A549 (cell line): ENCODE results near the gene DHFR2. TPM values are rescaled to one million over a fixed set of nuclear protein-coding genes. Genes with fewer than 3 reads are reported as not detected.
A peak's percentile ranks its signal among the peaks of the same experiment; 100 is the strongest.

Experiments
- ATAC-seq, 2 experiments: fragments of 200-7000 bp in 1 of 2; fragments of >200 bp in 1 of 2; cut with Nextera tagmentation in 1 of 2; cut with Tn5 transposase in 1 of 2; 3 replicates each; pipeline versions ENCODE4 v1.8.0 to v1.9.1; 2018 to 2020; ENCODE audit warnings: mild to moderate bottlenecking in 1 of 2, moderate library complexity in 1 of 2
- CTCF ChIA-PET: fragments of 300-600 bp; sonication (Branson Sonifier 250); formaldehyde crosslinking; extraction: SDS; loops from one replicate; lab custom pipeline; 2021; ENCODE audit warnings: antibody characterized with exemption, inconsistent platforms; lab: Yijun Ruan, JAX
- POLR2A ChIA-PET: fragments of 350-600 bp; formaldehyde crosslinking; extraction: SDS; loops from one replicate; lab custom pipeline; 2021; ENCODE audit warnings: antibody characterized with exemption, inconsistent platforms; lab: Yijun Ruan, JAX
- DNase-seq, 2 experiments: peaks; one replicate each; pipeline versions ENCODE4 v3.0.0 to v3.0.0-alpha.2; 2011 to 2016; ENCODE audit warnings: low read depth in 1 of 2, low spot score in 1 of 2
- FAIRE-seq: peaks from 2 replicates; lab custom pipeline; 2011; peaks lifted over from hg19 to GRCh38; lab: Jason Lieb, UNC
- H3K27ac ChIP-seq, 2 experiments: fragments of >200 bp; sonication (Bioruptor Twin); formaldehyde crosslinking; 3 replicates each; pipeline ENCODE4 v1.5.1; 2016 to 2017
- H3K4me1 ChIP-seq: fragments of >200 bp; sonication (Bioruptor Twin); formaldehyde crosslinking; 3 replicates; pipeline ENCODE4 v1.6.1; 2016
- H3K4me2 ChIP-seq: fragments of >200 bp; sonication (Bioruptor Twin); formaldehyde crosslinking; 3 replicates; pipeline ENCODE4 v1.6.1; 2016
- H3K4me3 ChIP-seq: fragments of >200 bp; sonication (Bioruptor Twin); formaldehyde crosslinking; 3 replicates; pipeline ENCODE4 v1.5.1; 2016
- H3K9me3 ChIP-seq: fragments of >200 bp; sonication (Bioruptor Twin); formaldehyde crosslinking; 3 replicates; pipeline ENCODE4 v1.6.1; 2016
- CBX8 ChIP-seq: fragments of 200-600 bp; sonication (generic); IDR thresholded peaks from 2 replicates; pipeline ENCODE4 v1.6.1; 2016
- EHF ChIP-seq: fragments of 250-450 bp; sonication (Bioruptor Pico); IDR thresholded peaks from 2 replicates; pipeline ENCODE4 v1.5.0; 2020; ENCODE audit warnings: mild to moderate bottlenecking
- ESRRA ChIP-seq: fragments of 150-350 bp; IDR thresholded peaks from 2 replicates; pipeline ENCODE4 v1.6.1; 2014; ENCODE audit warnings: mild to moderate bottlenecking, low read length, borderline replicate concordance
- FOSB ChIP-seq: fragments of 250-450 bp; sonication (Bioruptor Pico); IDR thresholded peaks from 2 replicates; pipeline ENCODE4 v1.5.0; 2020; ENCODE audit warnings: mild to moderate bottlenecking, moderate library complexity
- FOSL2 ChIP-seq, 2 experiments: fragments of 450-650 bp in 1 of 2; fragments of >200 bp in 1 of 2; sonication (Bioruptor Twin) in 1 of 2; formaldehyde crosslinking; IDR thresholded peaks; 2 replicates each; pipeline versions ENCODE4 v1.5.0 to v1.6.1; 2016 to 2020; ENCODE audit warnings: mild to moderate bottlenecking in 1 of 2, moderate library complexity in 1 of 2
- GATA3 ChIP-seq: IDR thresholded peaks from 2 replicates; pipeline ENCODE4 v1.6.1; 2012; ENCODE audit warnings: borderline replicate concordance
- HOXB5 ChIP-seq: fragments of 250-450 bp; sonication (Bioruptor Pico); IDR thresholded peaks from 2 replicates; pipeline ENCODE4 v1.5.0; 2020; ENCODE audit warnings: mild to moderate bottlenecking, moderate library complexity
- JUN ChIP-seq, 2 experiments: fragments of >200 bp; sonication (Bioruptor Twin); formaldehyde crosslinking; IDR thresholded peaks; 2 replicates in 1 of 2; 3 replicates in 1 of 2; pipeline ENCODE4 v1.6.1; 2016 to 2017
- KDM5A ChIP-seq: fragments of 200-600 bp; sonication (generic); IDR thresholded peaks from 2 replicates; pipeline ENCODE4 v1.6.1; 2016; ENCODE audit warnings: antibody characterized with exemption, mild to moderate bottlenecking
- MYC ChIP-seq: IDR thresholded peaks from 2 replicates; pipeline ENCODE4 v1.6.1; 2012; ENCODE audit warnings: mild to moderate bottlenecking, inconsistent platforms, low read length, improper control_type of control experiment, borderline replicate concordance
- NR3C1 ChIP-seq: fragments of >200 bp; sonication (Bioruptor Twin); formaldehyde crosslinking; IDR thresholded peaks from 3 replicates; pipeline ENCODE4 v1.6.1; 2017
- RAD21 ChIP-seq, 2 experiments: fragments of >200 bp in 1 of 2; sonication (Bioruptor Twin) in 1 of 2; formaldehyde crosslinking in 1 of 2; IDR thresholded peaks in 1 of 2; conservative IDR thresholded peaks in 1 of 2; 2 replicates in 1 of 2; 3 replicates in 1 of 2; pipeline ENCODE4 v1.6.1; 2012 to 2018; ENCODE audit warnings: inconsistent platforms in 1 of 2
- RARB ChIP-seq: fragments of 250-450 bp; sonication (Bioruptor Pico); IDR thresholded peaks from 2 replicates; pipeline ENCODE4 v1.8.0; 2021; ENCODE audit warnings: mild to moderate bottlenecking, moderate library complexity
- RFX5 ChIP-seq: fragments of 450-650 bp; IDR thresholded peaks from 2 replicates; pipeline ENCODE4 v1.7.1; 2014; ENCODE audit warnings: antibody characterized with exemption, mild to moderate bottlenecking, moderate library complexity
- ZC3H11A ChIP-seq: fragments of 450-650 bp; IDR thresholded peaks from 2 replicates; pipeline ENCODE4 v1.6.1; 2014; ENCODE audit warnings: antibody characterized with exemption, mild to moderate bottlenecking
- ZFP36 ChIP-seq: fragments of 450-650 bp; IDR thresholded peaks from 2 replicates; pipeline ENCODE4 v1.6.1; 2014; ENCODE audit warnings: borderline replicate concordance; ENCODE audit not compliant: partially characterized antibody
- ZSCAN20 ChIP-seq: fragments of 250-450 bp; sonication (Bioruptor Pico); IDR thresholded peaks from 2 replicates; pipeline ENCODE4 v1.8.0; 2022; ENCODE audit warnings: mild to moderate bottlenecking, moderate library complexity
- WGBS: methylation state at CpG from one replicate; pipeline ENCODE4 v1.1.6; 2017; ENCODE audit errors: missing lambda C conversion rate; 5-methylcytosine and 5-hydroxymethylcytosine counted together
- polyA plus RNA-seq, 4 experiments: library from polyadenylated mRNA; depleted of rRNA in 3 of 4; stranded (reverse); fragments of >200 nt; fragmentation: RNase III in 1 of 4; extraction: RNeasy Plus Mini Kit Qiagen cat#74134 plus additional on column Dnase treatment in 1 of 4; gene quantifications; 2 replicates in 3 of 4; 3 replicates in 1 of 4; pipeline ENCODE4 v1.2.3, GENCODE V29; 2011 to 2017
- TF ChIP-seq, protein P1 (sequence below): fragments of 250-450 bp; sonication (Bioruptor Pico); IDR thresholded peaks from 2 replicates; pipeline ENCODE4 v1.5.0; 2020; ENCODE audit warnings: low read depth, mild to moderate bottlenecking, moderate library complexity
- TF ChIP-seq, protein P2 (sequence below): fragments of 450-650 bp; IDR thresholded peaks from 2 replicates; pipeline ENCODE4 v1.6.1; 2014; ENCODE audit warnings: antibody characterized with exemption
- TF ChIP-seq, protein P3 (sequence below): fragments of >200 bp; sonication (Bioruptor Twin); formaldehyde crosslinking; IDR thresholded peaks from 2 replicates; pipeline ENCODE4 v1.6.1; 2016
- TF ChIP-seq, protein P4 (sequence below): IDR thresholded peaks from 2 replicates; pipeline ENCODE4 v1.6.1; 2012
- TF ChIP-seq, protein P5 (sequence below): fragments of 250-450 bp; sonication (Bioruptor Pico); IDR thresholded peaks from 2 replicates; pipeline ENCODE4 v1.5.0; 2021; ENCODE audit warnings: mild to moderate bottlenecking, moderate library complexity, borderline replicate concordance
- TF ChIP-seq, protein P6 (sequence below): fragments of 150-350 bp; IDR thresholded peaks from 2 replicates; pipeline ENCODE4 v1.6.1; 2014; ENCODE audit warnings: low read depth, mild to moderate bottlenecking, low read length
- TF ChIP-seq, protein P7 (sequence below): fragments of 200-600 bp; sonication (generic); IDR thresholded peaks from 2 replicates; pipeline ENCODE4 v1.6.1; 2016; ENCODE audit warnings: antibody characterized with exemption, mild to moderate bottlenecking, moderate library complexity

DHFR2 gene
- polyA plus RNA-seq, 2 of the 4 experiments (the other 2 are of a cell fraction), result 6.2 to 6.3 TPM

DNA sequence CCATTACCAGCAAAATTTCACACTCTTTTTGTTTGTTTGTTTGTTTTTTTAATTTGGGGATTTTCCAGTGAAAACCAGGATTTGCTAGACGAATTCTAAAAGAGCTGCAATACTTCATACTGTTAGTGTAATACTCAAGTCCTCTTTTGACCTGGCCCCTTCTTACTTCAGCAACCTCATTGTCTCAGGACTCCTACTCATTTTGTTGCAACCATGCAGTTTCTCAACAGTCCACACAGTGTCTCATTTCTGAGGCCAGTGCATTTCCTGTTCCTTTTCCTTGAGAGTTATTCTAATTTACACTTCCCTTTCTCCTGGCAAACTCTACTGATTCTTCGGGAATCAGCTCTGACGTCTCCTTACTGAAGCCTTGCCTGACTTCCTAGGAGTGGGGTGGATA is 35.7 kb upstream of the DHFR2 start:
- POLR2A ChIA-PET, result no interaction called here
- 79% methylated on average over 3 of the region's 3 CpGs for WGBS
- Histone ChIP-seq H3K4me2 (no peak overlapping the region), H3K4me1 (no peaks in the 10 kb centered on the region), H3K9me3 (no peaks in the 10 kb centered on the region), H3K27ac (no peak overlapping the region)
- DNase-seq (no peak), ATAC-seq (peak in 1 of 2 experiments; percentile 37; a peak in 2 of 6 replicates), FAIRE-seq (no peak)
- no peak for TF ChIP-seq FOSB (CRISPR knock-in tag)
- TF ChIP-seq, protein P1, sequence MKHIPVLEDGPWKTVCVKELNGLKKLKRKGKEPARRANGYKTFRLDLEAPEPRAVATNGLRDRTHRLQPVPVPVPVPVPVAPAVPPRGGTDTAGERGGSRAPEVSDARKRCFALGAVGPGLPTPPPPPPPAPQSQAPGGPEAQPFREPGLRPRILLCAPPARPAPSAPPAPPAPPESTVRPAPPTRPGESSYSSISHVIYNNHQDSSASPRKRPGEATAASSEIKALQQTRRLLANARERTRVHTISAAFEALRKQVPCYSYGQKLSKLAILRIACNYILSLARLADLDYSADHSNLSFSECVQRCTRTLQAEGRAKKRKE (CRISPR knock-in tag), result no peak
- no peak for TF ChIP-seq FOSL2 (IDR thresholded peaks at IDR 0.05)
- TF ChIP-seq FOSL2 (CRISPR knock-in tag; IDR thresholded peaks at IDR 0.05), result no peak
- no peak for TF ChIP-seq ZSCAN20
- TF ChIP-seq ESRRA, result no peak
- TF ChIP-seq, protein P2, sequence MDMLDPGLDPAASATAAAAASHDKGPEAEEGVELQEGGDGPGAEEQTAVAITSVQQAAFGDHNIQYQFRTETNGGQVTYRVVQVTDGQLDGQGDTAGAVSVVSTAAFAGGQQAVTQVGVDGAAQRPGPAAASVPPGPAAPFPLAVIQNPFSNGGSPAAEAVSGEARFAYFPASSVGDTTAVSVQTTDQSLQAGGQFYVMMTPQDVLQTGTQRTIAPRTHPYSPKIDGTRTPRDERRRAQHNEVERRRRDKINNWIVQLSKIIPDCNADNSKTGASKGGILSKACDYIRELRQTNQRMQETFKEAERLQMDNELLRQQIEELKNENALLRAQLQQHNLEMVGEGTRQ, result no peak
- no peak for TF ChIP-seq EHF (CRISPR knock-in tag)
- no peak for TF ChIP-seq ZFP36
- TF ChIP-seq, protein P3, sequence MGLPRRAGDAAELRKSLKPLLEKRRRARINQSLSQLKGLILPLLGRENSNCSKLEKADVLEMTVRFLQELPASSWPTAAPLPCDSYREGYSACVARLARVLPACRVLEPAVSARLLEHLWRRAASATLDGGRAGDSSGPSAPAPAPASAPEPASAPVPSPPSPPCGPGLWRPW, result no peak
- TF ChIP-seq HOXB5 (CRISPR knock-in tag), result no peak
- TF ChIP-seq, protein P4, sequence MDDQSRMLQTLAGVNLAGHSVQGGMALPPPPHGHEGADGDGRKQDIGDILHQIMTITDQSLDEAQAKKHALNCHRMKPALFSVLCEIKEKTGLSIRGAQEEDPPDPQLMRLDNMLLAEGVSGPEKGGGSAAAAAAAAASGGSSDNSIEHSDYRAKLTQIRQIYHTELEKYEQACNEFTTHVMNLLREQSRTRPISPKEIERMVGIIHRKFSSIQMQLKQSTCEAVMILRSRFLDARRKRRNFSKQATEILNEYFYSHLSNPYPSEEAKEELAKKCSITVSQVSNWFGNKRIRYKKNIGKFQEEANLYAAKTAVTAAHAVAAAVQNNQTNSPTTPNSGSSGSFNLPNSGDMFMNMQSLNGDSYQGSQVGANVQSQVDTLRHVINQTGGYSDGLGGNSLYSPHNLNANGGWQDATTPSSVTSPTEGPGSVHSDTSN, result no peak
- no peak for TF ChIP-seq GATA3
- no peak for TF ChIP-seq RARB
- TF ChIP-seq NR3C1, result no peak
- no peak for TF ChIP-seq MYC
- TF ChIP-seq, protein P5, sequence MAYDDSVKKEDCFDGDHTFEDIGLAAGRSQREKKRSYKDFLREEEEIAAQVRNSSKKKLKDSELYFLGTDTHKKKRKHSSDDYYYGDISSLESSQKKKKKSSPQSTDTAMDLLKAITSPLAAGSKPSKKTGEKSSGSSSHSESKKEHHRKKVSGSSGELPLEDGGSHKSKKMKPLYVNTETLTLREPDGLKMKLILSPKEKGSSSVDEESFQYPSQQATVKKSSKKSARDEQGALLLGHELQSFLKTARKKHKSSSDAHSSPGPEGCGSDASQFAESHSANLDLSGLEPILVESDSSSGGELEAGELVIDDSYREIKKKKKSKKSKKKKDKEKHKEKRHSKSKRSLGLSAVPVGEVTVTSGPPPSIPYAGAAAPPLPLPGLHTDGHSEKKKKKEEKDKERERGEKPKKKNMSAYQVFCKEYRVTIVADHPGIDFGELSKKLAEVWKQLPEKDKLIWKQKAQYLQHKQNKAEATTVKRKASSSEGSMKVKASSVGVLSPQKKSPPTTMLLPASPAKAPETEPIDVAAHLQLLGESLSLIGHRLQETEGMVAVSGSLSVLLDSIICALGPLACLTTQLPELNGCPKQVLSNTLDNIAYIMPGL (CRISPR knock-in tag), result no peak
- TF ChIP-seq, protein P6, sequence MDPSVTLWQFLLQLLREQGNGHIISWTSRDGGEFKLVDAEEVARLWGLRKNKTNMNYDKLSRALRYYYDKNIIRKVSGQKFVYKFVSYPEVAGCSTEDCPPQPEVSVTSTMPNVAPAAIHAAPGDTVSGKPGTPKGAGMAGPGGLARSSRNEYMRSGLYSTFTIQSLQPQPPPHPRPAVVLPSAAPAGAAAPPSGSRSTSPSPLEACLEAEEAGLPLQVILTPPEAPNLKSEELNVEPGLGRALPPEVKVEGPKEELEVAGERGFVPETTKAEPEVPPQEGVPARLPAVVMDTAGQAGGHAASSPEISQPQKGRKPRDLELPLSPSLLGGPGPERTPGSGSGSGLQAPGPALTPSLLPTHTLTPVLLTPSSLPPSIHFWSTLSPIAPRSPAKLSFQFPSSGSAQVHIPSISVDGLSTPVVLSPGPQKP, result no peak
- TF ChIP-seq CBX8, result no peak
- TF ChIP-seq KDM5A, result no peak
- no peak for TF ChIP-seq ZC3H11A
- TF ChIP-seq, all 56 proteins: peak for 0
- CTCF ChIA-PET, result interaction anchor here (0.9 to 1.3 kb wide), 2 partner anchors 9 to 12 kb away, joined by 3 read pairs; no protein-coding TSS in a partner anchor
- no peak overlapping the region for H3K4me3 ChIP-seq

DNA sequence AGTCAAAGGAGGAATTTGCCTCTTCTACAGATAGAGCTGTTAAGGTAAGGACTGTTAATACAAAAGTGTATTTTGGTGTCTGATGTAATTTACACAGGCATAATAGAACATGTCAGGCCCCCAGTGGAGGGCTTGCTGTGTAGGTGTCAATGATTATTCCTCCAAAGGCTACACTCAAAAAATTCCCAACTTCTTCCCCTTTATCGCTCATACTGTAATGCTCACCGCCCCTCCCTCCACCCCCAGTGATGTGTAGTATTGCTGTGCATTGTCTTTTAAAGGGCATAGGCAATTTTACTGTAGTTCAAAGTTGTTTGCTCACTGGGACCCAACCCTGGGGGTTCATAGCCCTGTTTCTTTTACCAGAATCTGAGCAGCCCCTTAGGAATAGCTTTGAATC is 32.4 kb upstream of the DHFR2 start:
- FAIRE-seq (no peak), ATAC-seq (no peak), DNase-seq (no peak)
- H3K27ac ChIP-seq, result no peak overlapping the region
- H3K4me1 ChIP-seq, result no peaks in the 10 kb centered on the region
- H3K4me3 ChIP-seq, result no peak overlapping the region
- no peaks in the 10 kb centered on the region for H3K9me3 ChIP-seq
- POLR2A ChIA-PET, result no interaction called here
- CTCF ChIA-PET, result no interaction called here
- 90% methylated on average over 2 of the region's 2 CpGs for WGBS
- H3K4me2 ChIP-seq, result no peak overlapping the region
- TF ChIP-seq RFX5 (no peak), JUN (IDR thresholded peaks at IDR 0.05) (no peak), RAD21 (conservative IDR thresholded peaks at IDR 0.05 in 1 of 2, IDR thresholded peaks at IDR 0.05 in 1 of 2) (no peak)
- TF ChIP-seq, protein P7, sequence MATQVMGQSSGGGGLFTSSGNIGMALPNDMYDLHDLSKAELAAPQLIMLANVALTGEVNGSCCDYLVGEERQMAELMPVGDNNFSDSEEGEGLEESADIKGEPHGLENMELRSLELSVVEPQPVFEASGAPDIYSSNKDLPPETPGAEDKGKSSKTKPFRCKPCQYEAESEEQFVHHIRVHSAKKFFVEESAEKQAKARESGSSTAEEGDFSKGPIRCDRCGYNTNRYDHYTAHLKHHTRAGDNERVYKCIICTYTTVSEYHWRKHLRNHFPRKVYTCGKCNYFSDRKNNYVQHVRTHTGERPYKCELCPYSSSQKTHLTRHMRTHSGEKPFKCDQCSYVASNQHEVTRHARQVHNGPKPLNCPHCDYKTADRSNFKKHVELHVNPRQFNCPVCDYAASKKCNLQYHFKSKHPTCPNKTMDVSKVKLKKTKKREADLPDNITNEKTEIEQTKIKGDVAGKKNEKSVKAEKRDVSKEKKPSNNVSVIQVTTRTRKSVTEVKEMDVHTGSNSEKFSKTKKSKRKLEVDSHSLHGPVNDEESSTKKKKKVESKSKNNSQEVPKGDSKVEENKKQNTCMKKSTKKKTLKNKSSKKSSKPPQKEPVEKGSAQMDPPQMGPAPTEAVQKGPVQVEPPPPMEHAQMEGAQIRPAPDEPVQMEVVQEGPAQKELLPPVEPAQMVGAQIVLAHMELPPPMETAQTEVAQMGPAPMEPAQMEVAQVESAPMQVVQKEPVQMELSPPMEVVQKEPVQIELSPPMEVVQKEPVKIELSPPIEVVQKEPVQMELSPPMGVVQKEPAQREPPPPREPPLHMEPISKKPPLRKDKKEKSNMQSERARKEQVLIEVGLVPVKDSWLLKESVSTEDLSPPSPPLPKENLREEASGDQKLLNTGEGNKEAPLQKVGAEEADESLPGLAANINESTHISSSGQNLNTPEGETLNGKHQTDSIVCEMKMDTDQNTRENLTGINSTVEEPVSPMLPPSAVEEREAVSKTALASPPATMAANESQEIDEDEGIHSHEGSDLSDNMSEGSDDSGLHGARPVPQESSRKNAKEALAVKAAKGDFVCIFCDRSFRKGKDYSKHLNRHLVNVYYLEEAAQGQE, result no peak
- TF ChIP-seq, protein P5 (CRISPR knock-in tag), result no peak
